Heart left ventricle (tissue), 13 donors: ENCODE results near the gene MAPK10.

ENCODE experiments used
- POLR2A ChIP-seq, 2 donors: fragments of 450-650 bp; IDR thresholded peaks; one replicate each; pipeline ENCODE4 v1.6.1; 2017; ENCODE audit warnings: antibody characterized with exemption in 2 of 2, mild to moderate bottlenecking in 2 of 2, moderate library complexity in 2 of 2
- TF ChIP-seq, protein P1 (sequence below), 12 donors: fragments of 200-600 bp; sonication (generic) in 4 of 12; IDR thresholded peaks; one replicate each; pipeline versions ENCODE4 v1.5.0 to v1.8.0; 2018 to 2022; ENCODE audit warnings: antibody characterized with exemption in 12 of 12, mild to moderate bottlenecking in 5 of 12
- donor health status: ischemic (EF 13 %, LVEDD 7.1; RV severe dilation, severe dysfunction).
- donor health status: DM: no; HTN: yes; CAD: no.
- donor health status: DM: no; HTN: no; CAD: no.
- donor health status: ischemic (EF 25% LVEDD 6.9; RV normal size, moderate dysfunction).
- donor health status: ischemic (EF 25% LVEDD 5.7; RV mildly dilated, moderate dysfunction).
- donor health status: ischemic (EF 35%, LVEDD 5.7; RV mildly dilated, moderate dysfunction).
- donor health status: nonischemic (EF 11% LVEDD 7.7; RV severe dilation, severe dysfunction).
- donor health status: DM: yes; HTN: yes; CAD: no.
- donor health status: PGD.
- donor health status: ischemic (EF 29% LVEDD 5.4; RV normal size, mild dysfunction).
- donor health status: nonischemic (EF 23%, LVEDD 6.1; RV moderate dilation, normal function).

DNA sequence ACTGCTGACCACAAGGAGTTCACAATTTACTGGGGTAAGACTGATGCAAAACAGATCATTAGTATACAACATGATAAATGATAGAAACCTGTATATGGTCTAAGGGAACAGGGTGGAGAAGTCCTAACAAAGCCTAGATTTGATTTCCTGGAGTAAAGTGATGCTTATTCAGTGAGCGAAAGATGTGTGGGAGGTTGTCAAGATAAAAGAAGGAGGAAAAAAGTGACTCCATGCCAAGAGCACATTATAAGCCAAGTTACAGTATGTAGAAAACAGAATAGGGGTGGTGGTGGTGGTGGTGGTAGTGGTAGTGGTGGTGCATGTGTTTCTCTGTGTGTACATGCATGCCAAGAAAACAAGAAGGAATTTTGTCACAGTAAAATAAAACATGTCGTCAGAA lies 325.2 kb downstream of the MAPK10 start:
- no peak for TF ChIP-seq POLR2A (IDR thresholded peaks at IDR 0.05)
- TF ChIP-seq, protein P1, sequence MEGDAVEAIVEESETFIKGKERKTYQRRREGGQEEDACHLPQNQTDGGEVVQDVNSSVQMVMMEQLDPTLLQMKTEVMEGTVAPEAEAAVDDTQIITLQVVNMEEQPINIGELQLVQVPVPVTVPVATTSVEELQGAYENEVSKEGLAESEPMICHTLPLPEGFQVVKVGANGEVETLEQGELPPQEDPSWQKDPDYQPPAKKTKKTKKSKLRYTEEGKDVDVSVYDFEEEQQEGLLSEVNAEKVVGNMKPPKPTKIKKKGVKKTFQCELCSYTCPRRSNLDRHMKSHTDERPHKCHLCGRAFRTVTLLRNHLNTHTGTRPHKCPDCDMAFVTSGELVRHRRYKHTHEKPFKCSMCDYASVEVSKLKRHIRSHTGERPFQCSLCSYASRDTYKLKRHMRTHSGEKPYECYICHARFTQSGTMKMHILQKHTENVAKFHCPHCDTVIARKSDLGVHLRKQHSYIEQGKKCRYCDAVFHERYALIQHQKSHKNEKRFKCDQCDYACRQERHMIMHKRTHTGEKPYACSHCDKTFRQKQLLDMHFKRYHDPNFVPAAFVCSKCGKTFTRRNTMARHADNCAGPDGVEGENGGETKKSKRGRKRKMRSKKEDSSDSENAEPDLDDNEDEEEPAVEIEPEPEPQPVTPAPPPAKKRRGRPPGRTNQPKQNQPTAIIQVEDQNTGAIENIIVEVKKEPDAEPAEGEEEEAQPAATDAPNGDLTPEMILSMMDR (IDR thresholded peaks at IDR 0.05) = no peak
